Measurements from ENCODE around the gene GGA2. TPM values are rescaled to one million over a fixed set of nuclear protein-coding genes. Genes with fewer than 3 reads are reported as not detected.

The GGA2 gene
- total RNA-seq, 2 experiments from 2014 or later: 112 to 115 TPM

GRCh38 chr16:23433261-23433920, 76.9 kb downstream of the GGA2 start:
- no peak overlapping the region for H3K27ac Mint-ChIP-seq
- peaks cover 14% of the 10 kb centered on the region for H3K36me3 Mint-ChIP-seq
- no peaks in the 10 kb centered on the region for H3K9me3 Mint-ChIP-seq (ENCODE audit: low read depth)
- peaks cover 4% of the 10 kb centered on the region for H3K4me1 Mint-ChIP-seq
- H3K4me3 Mint-ChIP-seq: no peak overlapping the region
- no peak for DNase-seq
- ATAC-seq: no peak
- CTCF ChIA-PET: interaction anchor here (0.9 to 5.9 kb wide), 24 partner anchors 8 to 1071 kb away, joined by 3 to 81 read pairs (median 4); partner anchors contain the start of genes COG7, EARS2, SCNN1G and UBFD1
- H3K27me3 Mint-ChIP-seq: no peaks in the 10 kb centered on the region

- Mint-ChIP-seq H3K4me3 (no peak overlapping the region), H3K9me3 (ENCODE audit: low read depth) (no peaks in the 10 kb centered on the region), H3K27me3 (no peaks in the 10 kb centered on the region), H3K4me1 (peaks cover 6% of the 10 kb centered on the region), H3K27ac (no peak overlapping the region), H3K36me3 (peaks cover 13% of the 10 kb centered on the region)
- ATAC-seq (no peak), DNase-seq (no peak)
- CTCF ChIA-PET: interaction anchor here (1.2 to 5.9 kb wide), 4 partner anchors 10 to 251 kb away, joined by 3 to 81 read pairs (median 18); partner anchors contain the start of gene SCNN1G
Observed at GRCh38 chr16:23432176-23433128, 77.8 kb downstream of the GGA2 start.

GRCh38 chr16:23428351-23428750, 81.9 kb downstream of the GGA2 start:
- ATAC-seq: no peak
- peaks cover 2% of the 10 kb centered on the region for H3K4me1 Mint-ChIP-seq
- H3K36me3 Mint-ChIP-seq: peaks cover 12% of the 10 kb centered on the region
- H3K27ac Mint-ChIP-seq: no peak overlapping the region
- H3K4me3 Mint-ChIP-seq: no peak overlapping the region
- no peaks in the 10 kb centered on the region for H3K9me3 Mint-ChIP-seq (ENCODE audit: low read depth)
- H3K27me3 Mint-ChIP-seq: no peaks in the 10 kb centered on the region
- no peak for DNase-seq
- CTCF ChIA-PET: no interaction called here

- Mint-ChIP-seq H3K36me3 (peaks cover 15% of the 10 kb centered on the region), H3K4me3 (no peak overlapping the region), H3K9me3 (ENCODE audit: low read depth) (no peaks in the 10 kb centered on the region), H3K4me1 (peaks cover 2% of the 10 kb centered on the region), H3K27me3 (no peaks in the 10 kb centered on the region), H3K27ac (no peak overlapping the region)
- ATAC-seq (no peak), DNase-seq (no peak)
- CTCF ChIA-PET: interaction anchor here (0.8 kb wide), 1 partner anchor 173 kb away, joined by 3 read pairs; no protein-coding TSS in a partner anchor
Observed at GRCh38 chr16:23424292-23424958, 85.9 kb downstream of the GGA2 start.

GRCh38 chr16:23423496-23424049, 86.7 kb downstream of the GGA2 start:
- DNase-seq: no peak
- Mint-ChIP-seq H3K27me3 (no peaks in the 10 kb centered on the region), H3K9me3 (ENCODE audit: low read depth) (no peaks in the 10 kb centered on the region), H3K4me3 (no peak overlapping the region), H3K4me1 (peaks cover 2% of the 10 kb centered on the region), H3K36me3 (peaks cover 15% of the 10 kb centered on the region), H3K27ac (no peak overlapping the region)
- no peak for ATAC-seq
- CTCF ChIA-PET: no interaction called here

- DNase-seq (no peak), ATAC-seq (no peak)
- H3K9me3 Mint-ChIP-seq (ENCODE audit: low read depth): no peaks in the 10 kb centered on the region
- CTCF ChIA-PET: no interaction called here
- no peaks in the 10 kb centered on the region for H3K27me3 Mint-ChIP-seq
- H3K4me3 Mint-ChIP-seq: no peak overlapping the region
- no peak overlapping the region for H3K27ac Mint-ChIP-seq
- H3K36me3 Mint-ChIP-seq: peaks cover 13% of the 10 kb centered on the region
- H3K4me1 Mint-ChIP-seq: no peaks in the 10 kb centered on the region
Observed at GRCh38 chr16:23420011-23420410, 90.3 kb downstream of the GGA2 start.

GRCh38 chr16:23416816-23417215, 93.5 kb downstream of the GGA2 start:
- H3K4me1 Mint-ChIP-seq: no peaks in the 10 kb centered on the region
- peaks cover 5% of the 10 kb centered on the region for H3K36me3 Mint-ChIP-seq
- no peaks in the 10 kb centered on the region for H3K9me3 Mint-ChIP-seq (ENCODE audit: low read depth)

GRCh38 chr16:23414731-23415130, 95.6 kb downstream of the GGA2 start:
- DNase-seq: no peak

More at GRCh38 chr16:23416816-23417215, 93.5 kb downstream of the GGA2 start:
- CTCF ChIA-PET: no interaction called here
- no peak overlapping the region for H3K4me3 Mint-ChIP-seq
- no peak for DNase-seq
- no peak overlapping the region for H3K27ac Mint-ChIP-seq
- ATAC-seq: no peak
- H3K27me3 Mint-ChIP-seq: no peaks in the 10 kb centered on the region

More at GRCh38 chr16:23414731-23415130, 95.6 kb downstream of the GGA2 start:
- CTCF ChIA-PET: no interaction called here
- no peak overlapping the region for H3K4me3 Mint-ChIP-seq
- H3K36me3 Mint-ChIP-seq: peaks cover 4% of the 10 kb centered on the region
- no peaks in the 10 kb centered on the region for H3K9me3 Mint-ChIP-seq (ENCODE audit: low read depth)
- no peaks in the 10 kb centered on the region for H3K4me1 Mint-ChIP-seq
- no peaks in the 10 kb centered on the region for H3K27me3 Mint-ChIP-seq
- ATAC-seq: no peak
- H3K27ac Mint-ChIP-seq: no peak overlapping the region

Other genes with a start within 250 kb of the GGA2 start
- not detected for gene SCNN1B, start 208.2 kb downstream of the GGA2 start, total RNA-seq
- 10 to 100 TPM; 17.5 to 25.1 TPM for gene COG7, start 57.3 kb downstream of the GGA2 start, total RNA-seq
- gene EARS2, start 46.9 kb upstream of the GGA2 start, total RNA-seq: 10 to 100 TPM; 14.3 to 15.9 TPM
- gene UBFD1, start 47.2 kb upstream of the GGA2 start, total RNA-seq: 10 to 100 TPM; 46.1 to 64.7 TPM
- 100 to 1,000 TPM in 1 of 2 experiments, 10 to 100 TPM in 1; 90.2 to 111 TPM for gene NDUFAB1, start 85.8 kb upstream of the GGA2 start, total RNA-seq
- 10 to 100 TPM; 23.0 to 26.4 TPM for gene PALB2, start 130.8 kb upstream of the GGA2 start, total RNA-seq
- 10 to 100 TPM; 80.4 to 95.9 TPM for gene DCTN5, start 131.0 kb upstream of the GGA2 start, total RNA-seq
- 100 to 1,000 TPM; 132 to 135 TPM for gene PLK1, start 168.4 kb upstream of the GGA2 start, total RNA-seq
- not detected for gene ERN2, start 202.7 kb upstream of the GGA2 start, total RNA-seq
- gene CHP2, start 244.5 kb upstream of the GGA2 start, total RNA-seq: not detected